ENCODE results near the gene DUSP8. TPM values are rescaled to one million over a fixed set of nuclear protein-coding genes. Genes with fewer than 3 reads are reported as not detected.
A peak's percentile ranks its signal among the peaks of the same experiment; 100 is the strongest.

DUSP8 gene
- total and polyA plus RNA-seq, 8 donors: 6.4 to 23.5 (median 12.2) TPM

DNA sequence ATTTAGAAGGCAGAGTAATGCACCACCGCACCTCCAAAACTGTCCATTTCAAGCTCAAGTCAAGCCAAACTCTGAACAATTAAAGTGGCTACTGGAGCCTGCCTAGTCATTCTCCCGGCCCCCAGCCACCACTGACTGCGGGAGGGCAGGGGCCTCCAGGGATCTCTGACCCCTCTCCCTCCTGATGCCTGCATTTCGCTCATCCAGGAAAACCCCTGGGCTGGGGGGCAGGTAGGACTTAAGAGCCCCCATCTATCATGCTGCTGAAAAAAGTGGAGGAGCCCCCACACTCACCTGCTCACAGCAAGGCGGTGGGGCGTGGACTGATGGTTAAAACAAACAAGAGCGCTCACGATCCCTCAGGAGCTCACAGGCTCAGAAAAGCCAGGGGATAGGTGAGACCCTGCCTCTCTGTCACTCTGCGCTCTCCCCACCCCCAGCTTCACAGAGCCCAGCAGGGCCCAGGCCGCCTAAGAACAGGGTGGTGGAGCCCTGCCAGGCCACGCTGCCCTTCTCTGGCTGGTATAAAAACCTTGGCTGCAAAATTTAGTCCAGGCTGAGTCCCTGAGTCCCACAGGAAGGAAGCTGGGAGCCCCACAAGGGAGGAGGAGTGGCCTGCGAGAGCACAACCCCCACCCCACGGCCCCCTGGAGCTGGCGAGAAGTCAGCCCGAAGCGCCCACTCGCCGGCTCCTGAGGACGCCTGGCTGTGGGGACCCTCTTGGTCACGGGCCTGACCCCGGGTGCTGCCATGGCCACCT lies 64.5 kb downstream of the DUSP8 start:
- Histone ChIP-seq H3K27me3 (no peaks in the 10 kb centered on the region), H3K36me3 (no peaks in the 10 kb centered on the region), H3K4me3 (no peak overlapping the region), H3K27ac (no peak overlapping the region), H3K4me1 (peaks cover 0 to 2% (median 0%) of the 10 kb centered on the region in 3 donors), H3K9me3 (no peaks in the 10 kb centered on the region)
- TF ChIP-seq, protein P1, sequence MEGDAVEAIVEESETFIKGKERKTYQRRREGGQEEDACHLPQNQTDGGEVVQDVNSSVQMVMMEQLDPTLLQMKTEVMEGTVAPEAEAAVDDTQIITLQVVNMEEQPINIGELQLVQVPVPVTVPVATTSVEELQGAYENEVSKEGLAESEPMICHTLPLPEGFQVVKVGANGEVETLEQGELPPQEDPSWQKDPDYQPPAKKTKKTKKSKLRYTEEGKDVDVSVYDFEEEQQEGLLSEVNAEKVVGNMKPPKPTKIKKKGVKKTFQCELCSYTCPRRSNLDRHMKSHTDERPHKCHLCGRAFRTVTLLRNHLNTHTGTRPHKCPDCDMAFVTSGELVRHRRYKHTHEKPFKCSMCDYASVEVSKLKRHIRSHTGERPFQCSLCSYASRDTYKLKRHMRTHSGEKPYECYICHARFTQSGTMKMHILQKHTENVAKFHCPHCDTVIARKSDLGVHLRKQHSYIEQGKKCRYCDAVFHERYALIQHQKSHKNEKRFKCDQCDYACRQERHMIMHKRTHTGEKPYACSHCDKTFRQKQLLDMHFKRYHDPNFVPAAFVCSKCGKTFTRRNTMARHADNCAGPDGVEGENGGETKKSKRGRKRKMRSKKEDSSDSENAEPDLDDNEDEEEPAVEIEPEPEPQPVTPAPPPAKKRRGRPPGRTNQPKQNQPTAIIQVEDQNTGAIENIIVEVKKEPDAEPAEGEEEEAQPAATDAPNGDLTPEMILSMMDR (IDR thresholded peaks at IDR 0.05): no peak
- ATAC-seq: no peak
- 81 to 89% methylated on average over 21 of the region's 21 CpGs for WGBS, 2 donors
- DNase-seq: peak in 1 of 6 donors; percentile 58
- FAIRE-seq: no peak
- intact Hi-C loops (cut with DNase I): no loop called here

- intact Hi-C loops (cut with DNase I): no loop called here
- Histone ChIP-seq H3K27ac (no peak overlapping the region), H3K4me3 (no peak overlapping the region), H3K36me3 (no peaks in the 10 kb centered on the region), H3K27me3 (no peaks in the 10 kb centered on the region), H3K9me3 (no peaks in the 10 kb centered on the region), H3K4me1 (peaks cover 0 to 2% (median 0%) of the 10 kb centered on the region in 3 donors)
- FAIRE-seq: no peak
- 88 to 91% methylated on average over 9 of the region's 9 CpGs for WGBS, 2 donors
- TF ChIP-seq, protein P1 (IDR thresholded peaks at IDR 0.05): no peak
- no peak for ATAC-seq
- peak in 1 of 6 donors; percentile 46 for DNase-seq
These were observed 65.1 kb downstream of the DUSP8 start for GRCh38 chr11:1506981-1507380.

GRCh38 chr11:1505480-1505879 lies 66.6 kb downstream of the DUSP8 start:
- Histone ChIP-seq H3K4me3 (no peak overlapping the region), H3K4me1 (peaks cover 0 to 2% (median 0%) of the 10 kb centered on the region in 3 donors), H3K9me3 (no peaks in the 10 kb centered on the region), H3K36me3 (no peaks in the 10 kb centered on the region), H3K27me3 (no peaks in the 10 kb centered on the region), H3K27ac (no peak overlapping the region)
- intact Hi-C loops (cut with DNase I): no loop called here
- TF ChIP-seq, protein P1 (IDR thresholded peaks at IDR 0.05): no peak
- ATAC-seq (no peak), FAIRE-seq (no peak), DNase-seq (no peak)
- 89% methylated on average over 11 of the region's 11 CpGs for WGBS, 2 donors

GRCh38 chr11:1504581-1505290 lies 67.3 kb downstream of the DUSP8 start:
- intact Hi-C loops (cut with DNase I): no loop called here
- DNase-seq (peak in 1 of 6 donors; percentile 15), FAIRE-seq (no peak), ATAC-seq (no peak)
- no peaks in the 10 kb centered on the region for H3K9me3 ChIP-seq
- H3K4me3 ChIP-seq: no peak overlapping the region
- no peaks in the 10 kb centered on the region for H3K36me3 ChIP-seq
- no peak overlapping the region for H3K27ac ChIP-seq
- TF ChIP-seq, protein P1 (IDR thresholded peaks at IDR 0.05): no peak
- H3K27me3 ChIP-seq: no peaks in the 10 kb centered on the region
- H3K4me1 ChIP-seq: peaks cover 0 to 2% (median 0%) of the 10 kb centered on the region in 3 donors
- WGBS, 2 donors: 94 to 96% methylated on average over 28 of the region's 28 CpGs
